CD4-positive, CD25-positive, alpha-beta regulatory T cell (primary cell): ENCODE results near the gene DST. TPM values are rescaled to one million over a fixed set of nuclear protein-coding genes. Genes with fewer than 3 reads are reported as not detected.
"Not testable (repeated sequence)": the region's sequence is repeated elsewhere in the genome, so short reads cannot be mapped to it uniquely, and the experiment has no call there.

ENCODE experiments used
- ATAC-seq, 2 donors: fragments of 150-1000 bp; cut with Tn5 transposase; one replicate each; pipeline ENCODE4 v1.10.0; 2021; ENCODE audit warnings: low read depth in 2 of 2, moderate number of reproducible peaks in 2 of 2, moderate library complexity in 1 of 2
- DNase-seq, 3 donors: peaks; one replicate each; pipeline versions ENCODE4 v3.0.0 to v3.0.0-alpha.2; 2012 to 2022; ENCODE audit warnings: mixed read lengths in 1 of 3
- H3K27ac ChIP-seq: one replicate; pipeline ENCODE4 v1.7.0; 2013; ENCODE audit warnings: mild to moderate bottlenecking, low read length; ENCODE audit not compliant: insufficient read depth, poor library complexity, severe bottlenecking
- H3K27me3 ChIP-seq: one replicate; pipeline ENCODE4 v1.7.0; 2013; ENCODE audit warnings: low read length; ENCODE audit not compliant: control insufficient read depth, insufficient read depth
- H3K36me3 ChIP-seq: one replicate; pipeline ENCODE4 v1.7.0; 2013; ENCODE audit warnings: mild to moderate bottlenecking, low read length, moderate library complexity; ENCODE audit not compliant: control insufficient read depth, insufficient read depth
- H3K4me1 ChIP-seq: 2 replicates; pipeline ENCODE4 v1.7.0; 2013; ENCODE audit warnings: mild to moderate bottlenecking, low read length; ENCODE audit not compliant: insufficient read depth, control insufficient read depth, poor library complexity, severe bottlenecking
- H3K4me3 ChIP-seq: one replicate; pipeline ENCODE4 v1.7.0; 2013; ENCODE audit warnings: low read depth, mild to moderate bottlenecking, low read length, moderate library complexity
- H3K9me3 ChIP-seq, 2 experiments: 1 replicate in 1 of 2; 2 replicates in 1 of 2; pipeline ENCODE4 v1.7.0; 2013; ENCODE audit warnings: low read length in 2 of 2, mild to moderate bottlenecking in 1 of 2, moderate library complexity in 1 of 2; ENCODE audit not compliant: control insufficient read depth in 2 of 2
- H3K27ac Mint-ChIP-seq, 3 donors: one replicate each; pipeline ENCODE4 v1.8.0; 2020 to 2022; ENCODE audit warnings: mild to moderate bottlenecking in 3 of 3, mixed read lengths in 3 of 3, moderate library complexity in 2 of 3
- H3K27me3 Mint-ChIP-seq: one replicate; pipeline ENCODE4 v1.8.0; 2022; ENCODE audit warnings: mild to moderate bottlenecking, mixed read lengths
- H3K36me3 Mint-ChIP-seq: one replicate; pipeline ENCODE4 v1.8.0; 2020; ENCODE audit warnings: mixed read lengths
- H3K4me1 Mint-ChIP-seq, 4 donors: one replicate each; pipeline ENCODE4 v1.8.0; 2020 to 2022; ENCODE audit warnings: mixed read lengths in 4 of 4, mild to moderate bottlenecking in 1 of 4
- H3K4me3 Mint-ChIP-seq, 4 donors: one replicate each; pipeline ENCODE4 v1.8.0; 2020 to 2022; ENCODE audit warnings: mild to moderate bottlenecking in 4 of 4, mixed read lengths in 4 of 4, moderate library complexity in 3 of 4
- H3K9me3 Mint-ChIP-seq, 7 donors: one replicate each; pipeline ENCODE4 v1.8.0; 2020 to 2022; ENCODE audit warnings: mixed read lengths in 7 of 7, mild to moderate bottlenecking in 3 of 7, moderate library complexity in 2 of 7
- polyA plus RNA-seq, 4 donors: library from polyadenylated mRNA; unstranded; fragments of 300-500 nt; fragmentation: Illumina TruSeq; gene quantifications; one replicate each; pipeline ENCODE4 v1.2.3, GENCODE V29; 2021
- total RNA-seq: library from RNA; stranded (reverse); gene quantifications from one replicate; pipeline ENCODE4 v1.2.3, GENCODE V29; 2022

The DST gene
- total and polyA plus RNA-seq, 5 donors from 2014 or later, result 0.30 to 3.8 (median 1.2) TPM; not detected in 2

- Histone ChIP-seq H3K4me3 (no peak overlapping the region), H3K4me1 (no peaks in the 10 kb centered on the region), H3K27ac (no peak overlapping the region), H3K27me3 (peaks cover 2% of the 10 kb centered on the region), H3K36me3 (no peaks in the 10 kb centered on the region), H3K9me3 (no peaks in the 10 kb centered on the region)
- Mint-ChIP-seq H3K27me3 (peaks cover 4% of the 10 kb centered on the region), H3K9me3 (peaks cover 0 to 3% (median 0%) of the 10 kb centered on the region in 7 donors), H3K4me1 (no peaks in the 10 kb centered on the region), H3K27ac (no peak overlapping the region), H3K4me3 (no peak overlapping the region), H3K36me3 (no peaks in the 10 kb centered on the region)
- no peak for DNase-seq
- ATAC-seq, result no peak
Measured at GRCh38 chr6:56671651-56672461, 29.2 kb upstream of the DST start.

GRCh38 chr6:56671160-56671559 lies 28.5 kb upstream of the DST start:
- ATAC-seq (no peak), DNase-seq (no peak)
- Mint-ChIP-seq H3K27me3 (peaks cover 4% of the 10 kb centered on the region), H3K27ac (no peak overlapping the region), H3K36me3 (no peaks in the 10 kb centered on the region), H3K4me3 (no peak overlapping the region), H3K4me1 (no peaks in the 10 kb centered on the region), H3K9me3 (peaks cover 0 to 3% (median 0%) of the 10 kb centered on the region in 7 donors)
- no peak overlapping the region for H3K4me3 ChIP-seq
- no peaks in the 10 kb centered on the region for H3K4me1 ChIP-seq
- no peaks in the 10 kb centered on the region for H3K9me3 ChIP-seq
- peaks cover 2% of the 10 kb centered on the region for H3K27me3 ChIP-seq
- H3K27ac ChIP-seq, result no peak overlapping the region
- H3K36me3 ChIP-seq, result no peaks in the 10 kb centered on the region

- Mint-ChIP-seq H3K36me3 (no peaks in the 10 kb centered on the region), H3K27me3 (peaks cover 4% of the 10 kb centered on the region), H3K4me3 (no peak overlapping the region)
Measured at GRCh38 chr6:56669041-56669440, 26.4 kb upstream of the DST start.

GRCh38 chr6:56668158-56668557 lies 25.5 kb upstream of the DST start:
- H3K4me1 Mint-ChIP-seq, result no peaks in the 10 kb centered on the region
- H3K9me3 Mint-ChIP-seq, result peaks cover 0 to 1% (median 0%) of the 10 kb centered on the region in 7 donors
- ATAC-seq (no peak), DNase-seq (no peak)
- H3K27me3 Mint-ChIP-seq, result peaks cover 4% of the 10 kb centered on the region
- Histone ChIP-seq H3K27ac (no peak overlapping the region), H3K9me3 (no peaks in the 10 kb centered on the region), H3K4me3 (no peak overlapping the region), H3K27me3 (peaks cover 2% of the 10 kb centered on the region), H3K36me3 (no peaks in the 10 kb centered on the region), H3K4me1 (no peaks in the 10 kb centered on the region)
- no peaks in the 10 kb centered on the region for H3K36me3 Mint-ChIP-seq
- H3K4me3 Mint-ChIP-seq, result no peak overlapping the region
- no peak overlapping the region for H3K27ac Mint-ChIP-seq

More at GRCh38 chr6:56669041-56669440, 26.4 kb upstream of the DST start:
- Histone ChIP-seq H3K4me3 (no peak overlapping the region), H3K36me3 (no peaks in the 10 kb centered on the region), H3K9me3 (no peaks in the 10 kb centered on the region), H3K27ac (no peak overlapping the region), H3K4me1 (no peaks in the 10 kb centered on the region), H3K27me3 (peaks cover 2% of the 10 kb centered on the region)
- DNase-seq (no peak), ATAC-seq (no peak)
- H3K9me3 Mint-ChIP-seq, result peaks cover 0 to 1% (median 0%) of the 10 kb centered on the region in 7 donors
- H3K27ac Mint-ChIP-seq, result no peak overlapping the region
- H3K4me1 Mint-ChIP-seq, result no peaks in the 10 kb centered on the region

GRCh38 chr6:56667336-56667735 lies 24.6 kb upstream of the DST start:
- H3K4me3 Mint-ChIP-seq, result no peak overlapping the region
- H3K27me3 ChIP-seq, result peaks cover 2% of the 10 kb centered on the region
- no peaks in the 10 kb centered on the region for H3K4me1 Mint-ChIP-seq
- DNase-seq (no peak), ATAC-seq (no peak)
- H3K36me3 Mint-ChIP-seq, result no peaks in the 10 kb centered on the region
- no peaks in the 10 kb centered on the region for H3K4me1 ChIP-seq
- H3K27me3 Mint-ChIP-seq, result peaks cover 4% of the 10 kb centered on the region
- no peak overlapping the region for H3K27ac Mint-ChIP-seq
- H3K36me3 ChIP-seq, result no peaks in the 10 kb centered on the region
- H3K9me3 Mint-ChIP-seq, result peaks cover 0 to 1% (median 0%) of the 10 kb centered on the region in 7 donors
- H3K27ac ChIP-seq, result no peak overlapping the region
- H3K9me3 ChIP-seq, result no peaks in the 10 kb centered on the region
- H3K4me3 ChIP-seq, result no peak overlapping the region

- Mint-ChIP-seq H3K27me3 (peaks cover 4% of the 10 kb centered on the region), H3K36me3 (no peaks in the 10 kb centered on the region)
Measured at GRCh38 chr6:56664029-56664428, 21.3 kb upstream of the DST start.

DNA sequence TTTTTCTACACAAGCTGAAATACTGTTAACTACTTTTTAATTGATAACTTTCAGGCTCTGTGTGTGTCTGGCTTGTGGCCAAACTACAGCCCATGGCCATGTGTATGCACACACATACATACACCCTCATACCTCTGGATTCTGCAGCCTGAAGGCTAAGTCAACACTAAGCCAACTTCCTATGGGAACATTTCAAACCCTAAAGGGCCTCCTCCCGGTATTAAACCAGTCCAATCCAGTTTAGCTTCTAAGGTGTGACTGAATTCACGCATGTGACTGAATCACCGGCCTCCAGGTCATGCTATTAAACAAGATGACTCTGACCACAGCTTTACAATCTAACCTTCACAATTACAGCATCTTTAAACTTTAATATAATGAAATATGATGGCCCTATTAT lies 20.7 kb upstream of the DST start:
- no peaks in the 10 kb centered on the region for H3K9me3 ChIP-seq
- H3K4me3 ChIP-seq, result no peak overlapping the region
- Mint-ChIP-seq H3K9me3 (peaks cover 0 to 4% (median 0%) of the 10 kb centered on the region in 7 donors), H3K36me3 (no peaks in the 10 kb centered on the region), H3K4me1 (no peaks in the 10 kb centered on the region), H3K27ac (peak overlapping the region in 1 of 3 donors; percentile 2), H3K4me3 (no peak overlapping the region), H3K27me3 (peaks cover 4% of the 10 kb centered on the region)
- no peak overlapping the region for H3K27ac ChIP-seq
- no peaks in the 10 kb centered on the region for H3K4me1 ChIP-seq
- no peak for DNase-seq
- no peaks in the 10 kb centered on the region for H3K36me3 ChIP-seq
- no peaks in the 10 kb centered on the region for H3K27me3 ChIP-seq
- no peak for ATAC-seq

More at GRCh38 chr6:56664029-56664428, 21.3 kb upstream of the DST start:
- Histone ChIP-seq H3K4me3 (no peak overlapping the region), H3K27ac (no peak overlapping the region), H3K36me3 (no peaks in the 10 kb centered on the region), H3K4me1 (no peaks in the 10 kb centered on the region), H3K9me3 (no peaks in the 10 kb centered on the region), H3K27me3 (no peaks in the 10 kb centered on the region)
- H3K9me3 Mint-ChIP-seq, result peaks cover 0 to 4% (median 0%) of the 10 kb centered on the region in 7 donors
- H3K27ac Mint-ChIP-seq, result no peak overlapping the region
- DNase-seq, result no peak
- no peaks in the 10 kb centered on the region for H3K4me1 Mint-ChIP-seq
- H3K4me3 Mint-ChIP-seq, result no peak overlapping the region
- ATAC-seq, result no peak

GRCh38 chr6:56661338-56661737 lies 18.6 kb upstream of the DST start:
- H3K27me3 ChIP-seq, H3K4me1 ChIP-seq, H3K4me1 Mint-ChIP-seq, H3K36me3 Mint-ChIP-seq, H3K9me3 Mint-ChIP-seq, DNase-seq, H3K9me3 ChIP-seq, H3K4me3 Mint-ChIP-seq, H3K27ac ChIP-seq, H3K36me3 ChIP-seq, H3K27ac Mint-ChIP-seq, H3K27me3 Mint-ChIP-seq, H3K4me3 ChIP-seq, ATAC-seq: not testable (repeated sequence)
